K562 (cell line): ENCODE measurements around the gene TRPM6. TPM values are rescaled to one million over a fixed set of nuclear protein-coding genes. Genes with fewer than 3 reads are reported as not detected.
"Not testable (repeated sequence)": the region's sequence is repeated elsewhere in the genome, so short reads cannot be mapped to it uniquely, and the experiment has no call there.

Experiments used
- ATAC-seq: fragments of 200-7000 bp; cut with Tn5 transposase; 3 replicates; pipeline ENCODE4 v1.9.1; 2020; ENCODE audit warnings: moderate library complexity
- BruUV-seq: library from RNA; stranded (reverse); fragments of 400-500 nt; replicated peaks from 2 replicates; lab custom pipeline; 2021; lab: Mats Ljungman, UMichigan
- CTCF ChIA-PET: fragments of 300-600 bp; formaldehyde crosslinking; extraction: SDS; loops from one replicate; lab custom pipeline; 2021; ENCODE audit warnings: low intra/inter-chr PET ratio; lab: Yijun Ruan, JAX
- POLR2A ChIA-PET: fragments of 300-600, 350-650 bp; sonication (Branson Sonifier 250); formaldehyde crosslinking; extraction: SDS; loops from one replicate; lab custom pipeline; 2021; ENCODE audit warnings: antibody characterized with exemption, inconsistent platforms; lab: Yijun Ruan, JAX
- DNase-seq, 4 experiments: peaks; one replicate each; pipeline versions ENCODE4 v3.0.0 to v3.0.0-alpha.2; 2011 to 2018; ENCODE audit warnings: low spot score in 3 of 4, mixed read lengths in 3 of 4; ENCODE audit errors: extremely low read depth in 1 of 4
- FAIRE-seq: peaks from 2 replicates; lab custom pipeline; 2011; peaks lifted over from hg19 to GRCh38; lab: Jason Lieb, UNC
- H2AFZ ChIP-seq: 2 replicates; pipeline ENCODE4 v1.6.0; 2011; ENCODE audit warnings: low read depth, low read length, control low read depth, inconsistent platforms
- H3K27ac ChIP-seq: fragments of 200-600 bp; 3 replicates; pipeline ENCODE4 v1.8.0; 2011; ENCODE audit warnings: low read depth, mild to moderate bottlenecking, control low read depth, inconsistent platforms, low read length, moderate library complexity, mixed read lengths; ENCODE audit errors: extremely low read depth
- H3K27me3 ChIP-seq, 2 experiments: fragments of 300-600 bp in 1 of 2; 2 replicates in 1 of 2; 3 replicates in 1 of 2; pipeline versions ENCODE4 v1.6.0 to v1.8.0; 2011; ENCODE audit warnings: inconsistent platforms in 2 of 2, low read length in 2 of 2, mild to moderate bottlenecking in 1 of 2, mixed read lengths in 1 of 2, moderate library complexity in 1 of 2; ENCODE audit not compliant: control insufficient read depth in 2 of 2, insufficient read depth in 2 of 2
- H3K36me3 ChIP-seq: fragments of 300-600 bp; 3 replicates; pipeline ENCODE4 v1.8.0; 2011; ENCODE audit warnings: mild to moderate bottlenecking, low read length, inconsistent platforms; ENCODE audit not compliant: control insufficient read depth, insufficient read depth
- H3K4me1 ChIP-seq, 2 experiments: fragments of 200-600 bp in 1 of 2; replicated peaks in 1 of 2; 2 replicates in 1 of 2; 3 replicates in 1 of 2; pipeline versions ENCODE4 v1.5.1 to v1.8.0; 2011; ENCODE audit warnings: inconsistent platforms in 2 of 2, low read length in 2 of 2, mild to moderate bottlenecking in 1 of 2, mixed read lengths in 1 of 2, moderate library complexity in 1 of 2; ENCODE audit not compliant: control insufficient read depth in 2 of 2, insufficient read depth in 2 of 2
- H3K4me2 ChIP-seq: 2 replicates; pipeline ENCODE4 v1.6.1; 2011; ENCODE audit warnings: low read length, control low read depth, inconsistent platforms, mixed read lengths; ENCODE audit not compliant: insufficient read depth
- H3K4me3 ChIP-seq: fragments of 200-600 bp; sonication (generic), shearing (Covaris generic); 2 replicates; pipeline ENCODE4 v1.5.1; 2016; ENCODE audit warnings: control low read depth, inconsistent platforms
- H3K79me2 ChIP-seq: fragments of 200-600 bp; 3 replicates; pipeline ENCODE4 v1.8.0; 2011; ENCODE audit warnings: low read length, inconsistent platforms; ENCODE audit not compliant: control insufficient read depth, insufficient read depth
- H3K9ac ChIP-seq, 2 experiments: 2 replicates each; pipeline versions ENCODE4 v1.6.0 to v1.6.1; 2011; ENCODE audit warnings: low read depth in 2 of 2, low read length in 2 of 2, control low read depth in 1 of 2, inconsistent platforms in 1 of 2, mild to moderate bottlenecking in 1 of 2, mixed read lengths in 1 of 2; ENCODE audit not compliant: insufficient read depth in 1 of 2
- H3K9me1 ChIP-seq: one replicate; pipeline ENCODE4 v1.6.0; 2011; ENCODE audit warnings: inconsistent platforms, mild to moderate bottlenecking, low read length, moderate library complexity; ENCODE audit not compliant: control insufficient read depth, insufficient read depth
- H3K9me3 ChIP-seq: replicated peaks from 2 replicates; pipeline ENCODE4 v1.5.1; 2011; ENCODE audit warnings: low read depth, low read length, inconsistent platforms; ENCODE audit not compliant: control insufficient read depth, insufficient read depth
- H4K20me1 ChIP-seq: replicated peaks from 2 replicates; pipeline ENCODE4 v1.6.1; 2011; ENCODE audit warnings: low read length, inconsistent platforms, mixed read lengths; ENCODE audit not compliant: control insufficient read depth, insufficient read depth
- ARID2 ChIP-seq: fragments of 450-650 bp; IDR thresholded peaks from 2 replicates; pipeline ENCODE4 v1.6.1; 2017; ENCODE audit warnings: antibody characterized with exemption, mild to moderate bottlenecking
- OTX1 ChIP-seq: fragments of 450-650 bp; formaldehyde crosslinking; IDR thresholded peaks from 2 replicates; pipeline ENCODE4 v1.4.0; 2022; ENCODE audit warnings: mild to moderate bottlenecking
- STAT5A ChIP-seq: IDR thresholded peaks from 2 replicates; pipeline ENCODE4 v1.6.1; 2012; ENCODE audit warnings: low read length, inconsistent platforms, borderline replicate concordance
- TSC22D4 ChIP-seq: fragments of 450-650 bp; IDR thresholded peaks from 2 replicates; pipeline ENCODE4 v1.6.1; 2016; ENCODE audit warnings: missing genetic modification characterization, missing biosample characterization, control low read depth
- ZNF224 ChIP-seq: sonication (generic); formaldehyde crosslinking; IDR thresholded peaks from 2 replicates; pipeline ENCODE4 v1.8.0; 2022; ENCODE audit warnings: mild to moderate bottlenecking, missing genetic modification reagents
- ZNF384 ChIP-seq: IDR thresholded peaks from 2 replicates; pipeline ENCODE4 v1.6.1; 2012; ENCODE audit warnings: low read depth, low read length, improper control_type of control experiment
- WGBS: fragments of 100-300 bp; shearing (Covaris generic); methylation state at CpG from one replicate; pipeline ENCODE4 v1.1.6; 2016; ENCODE audit warnings: low coverage, mixed read lengths; ENCODE audit not compliant: insufficient coverage; ENCODE audit errors: missing lambda C conversion rate; 5-methylcytosine and 5-hydroxymethylcytosine counted together
- in situ Hi-C: fragments of 300-500 bp; cut with MboI; formaldehyde crosslinking; loops from 4 replicates; pipeline ENCODE4 v1.15.0; 2018; ENCODE audit warnings: inconsistent platforms, mixed read lengths
- intact Hi-C: fragments of 100-400 bp; cut with micrococcal nuclease; formaldehyde crosslinking; loops from 2 replicates; pipeline ENCODE4 v1.14.2; 2022
- polyA plus RNA-seq, 8 experiments: library from polyadenylated mRNA; depleted of rRNA in 4 of 8; stranded (reverse) in 5 of 8; unstranded in 3 of 8; fragments of >200 nt; fragmentation: Nextera tagmentation in 2 of 8; fragmentation: Illumina TruSeq in 1 of 8; extraction: Ambion mirVana in 2 of 8; extraction: Trizol in 1 of 8; gene quantifications; 2 replicates each; pipeline versions ENCODE4 v1.2.1 to v1.2.3, GENCODE V29; 2011 to 2014; ENCODE audit warnings: inconsistent platforms in 1 of 8, missing spikeins in 1 of 8
- total RNA-seq, 7 experiments: library from RNA; depleted of rRNA in 6 of 7; stranded (reverse); fragments of >200 nt in 6 of 7; fragmentation: Illumina TruSeq in 2 of 7; extraction: Trizol in 2 of 7; gene quantifications; 2 replicates each; pipeline versions ENCODE4 v1.2.1 to v1.2.3, GENCODE V29; 2011 to 2021; ENCODE audit warnings: low replicate concordance in 1 of 7
- TF ChIP-seq, protein P1 (sequence below): fragments of 450-650 bp; formaldehyde crosslinking; conservative IDR thresholded peaks from 2 replicates; pipeline ENCODE4 v1.4.0; 2022; ENCODE audit warnings: mild to moderate bottlenecking, missing genetic modification characterization

The TRPM6 gene
- total and polyA plus RNA-seq, 9 of the 15 experiments (the other 6 are each of a cell fraction or from before 2014, with no cell fraction given): 0.03 to 0.16 (median 0.09) TPM

DNA sequence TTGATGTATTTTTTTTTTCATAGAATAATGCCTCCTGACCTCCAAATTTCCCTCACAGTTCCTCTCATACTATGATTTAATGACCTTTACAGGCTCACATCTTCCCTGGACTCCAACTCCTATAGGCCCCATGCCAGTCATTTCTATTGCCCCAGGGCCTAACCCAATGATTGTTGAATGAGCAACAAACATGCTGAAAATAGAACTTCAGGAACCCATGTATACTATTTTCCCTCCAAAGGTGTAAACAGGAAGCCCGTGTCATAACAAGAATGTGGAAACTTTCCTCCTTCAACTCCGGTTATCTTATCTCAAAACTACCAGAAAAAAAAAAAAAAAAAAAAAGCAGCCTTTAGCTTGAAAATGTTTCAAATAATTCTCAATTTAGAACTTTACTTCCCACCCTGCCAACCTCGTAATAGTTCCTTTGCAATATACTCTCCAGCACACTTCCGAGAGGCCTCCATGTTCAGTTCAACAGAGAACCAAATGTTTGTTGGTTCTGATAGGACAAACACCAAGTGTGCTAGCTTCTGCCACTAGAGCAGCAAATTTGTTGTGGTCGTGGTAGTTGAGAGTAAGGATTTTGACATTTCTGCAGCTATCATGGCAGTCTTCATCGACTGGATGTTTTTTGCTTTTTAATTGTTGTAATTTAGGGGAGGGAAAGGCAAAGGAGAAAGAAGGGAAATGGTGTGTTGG, 25.8 kb downstream of the TRPM6 start:
- ATAC-seq (no peak), FAIRE-seq (peak; percentile 48), DNase-seq (no peak)
- TF ChIP-seq ZNF384 (0 out of 2 replicates have a peak, but pooled peaks have one; percentile 13), ZNF224 (CRISPR knock-in tag) (no peak)
- Histone ChIP-seq H3K9ac (no peak overlapping the region), H3K27me3 (no peaks in the 10 kb centered on the region), H3K4me2 (no peak overlapping the region), H3K9me1 (no peaks in the 10 kb centered on the region), H3K4me3 (no peak overlapping the region), H3K27ac (0 out of 3 replicates have a peak overlapping the region, but pooled peaks have one; percentile 30), H4K20me1 (no peaks in the 10 kb centered on the region), H3K79me2 (no peaks in the 10 kb centered on the region), H2AFZ (peak overlapping the region; percentile 82), H3K4me1 (peaks cover 0 to 6% of the 10 kb centered on the region in 2 experiments; a peak in 2 of 5 replicates), H3K9me3 (no peaks in the 10 kb centered on the region), H3K36me3 (no peaks in the 10 kb centered on the region)
- ChIA-PET CTCF (no interaction called here), POLR2A (no interaction called here)
- intact Hi-C loops: no loop called here
- in situ Hi-C loops: no loop called here
- BruUV-seq: no TSS peak
- WGBS: 12% methylated on average over 5 of the region's 6 CpGs

- Histone ChIP-seq H3K9me1 (no peaks in the 10 kb centered on the region), H4K20me1 (no peaks in the 10 kb centered on the region), H2AFZ (no peak overlapping the region), H3K79me2 (no peaks in the 10 kb centered on the region), H3K27ac (no peak overlapping the region), H3K4me3 (no peak overlapping the region), H3K4me1 (peaks cover 0 to 6% of the 10 kb centered on the region in 2 experiments; a peak in 2 of 5 replicates), H3K9ac (no peak overlapping the region), H3K4me2 (no peak overlapping the region), H3K9me3 (no peaks in the 10 kb centered on the region), H3K27me3 (no peaks in the 10 kb centered on the region), H3K36me3 (no peaks in the 10 kb centered on the region)
- in situ Hi-C loops (no loop called here), intact Hi-C loops (no loop called here)
- CTCF ChIA-PET: no interaction called here
- ATAC-seq: no peak
- WGBS: 44% methylated on average over 3 of the region's 3 CpGs
- no peak for DNase-seq
- BruUV-seq: no TSS peak
- POLR2A ChIA-PET: no interaction called here
- no peak for TF ChIP-seq OTX1
- TF ChIP-seq STAT5A: no peak
- TF ChIP-seq, protein P1, sequence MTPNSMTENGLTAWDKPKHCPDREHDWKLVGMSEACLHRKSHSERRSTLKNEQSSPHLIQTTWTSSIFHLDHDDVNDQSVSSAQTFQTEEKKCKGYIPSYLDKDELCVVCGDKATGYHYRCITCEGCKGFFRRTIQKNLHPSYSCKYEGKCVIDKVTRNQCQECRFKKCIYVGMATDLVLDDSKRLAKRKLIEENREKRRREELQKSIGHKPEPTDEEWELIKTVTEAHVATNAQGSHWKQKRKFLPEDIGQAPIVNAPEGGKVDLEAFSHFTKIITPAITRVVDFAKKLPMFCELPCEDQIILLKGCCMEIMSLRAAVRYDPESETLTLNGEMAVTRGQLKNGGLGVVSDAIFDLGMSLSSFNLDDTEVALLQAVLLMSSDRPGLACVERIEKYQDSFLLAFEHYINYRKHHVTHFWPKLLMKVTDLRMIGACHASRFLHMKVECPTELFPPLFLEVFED (CRISPR knock-in tag): no peak
- TF ChIP-seq ARID2: no peak
- TF ChIP-seq TSC22D4 (tag): no peak
- FAIRE-seq: no peak
These were observed 26.6 kb downstream of the TRPM6 start for GRCh38 chr9:74861071-74861470.

DNA sequence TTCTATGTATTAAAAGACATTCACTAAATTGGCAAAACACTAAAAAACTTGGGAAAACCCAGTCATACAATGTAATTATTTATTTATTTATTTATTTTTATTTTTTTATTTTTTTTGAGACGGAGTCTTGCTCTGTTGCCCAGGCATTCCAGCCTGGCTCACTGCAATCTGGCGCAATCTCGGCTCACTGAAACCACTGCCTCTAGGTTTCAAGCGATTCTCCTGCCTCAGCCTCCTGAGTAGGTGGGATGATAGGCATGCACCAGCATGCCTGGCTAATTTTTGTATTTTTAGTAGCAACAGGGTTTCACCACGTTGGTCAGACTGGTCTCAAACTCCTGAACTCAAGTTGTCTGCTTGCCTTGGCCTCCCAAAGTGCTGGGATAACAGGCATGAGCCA, 27.5 kb downstream of the TRPM6 start:
- H3K4me1 ChIP-seq, intact Hi-C loops, H3K9ac ChIP-seq, H3K4me3 ChIP-seq, H3K9me3 ChIP-seq, H4K20me1 ChIP-seq, H3K9me1 ChIP-seq, H3K79me2 ChIP-seq, FAIRE-seq, H3K27me3 ChIP-seq, H3K4me2 ChIP-seq, DNase-seq, ATAC-seq, H2AFZ ChIP-seq, in situ Hi-C loops, BruUV-seq, POLR2A ChIA-PET, CTCF ChIA-PET, H3K27ac ChIP-seq, H3K36me3 ChIP-seq: not testable (repeated sequence)
- 59% methylated on average over 5 of the region's 5 CpGs for WGBS
